Smooth muscle cell (in vitro differentiated cells): ENCODE results near the gene FAM89A. TPM values are rescaled to one million over a fixed set of nuclear protein-coding genes. Genes with fewer than 3 reads are reported as not detected.
"Not testable (repeated sequence)": the region's sequence is repeated elsewhere in the genome, so short reads cannot be mapped to it uniquely, and the experiment has no call there.

ENCODE experiments used
- DNase-seq: peaks from one replicate; lab custom pipeline; 2025; ENCODE audit not compliant: unreplicated experiment; lab: John Stamatoyannopoulos, UW
- H2AFZ ChIP-seq: fragments of 200-600 bp; sonication (generic); 2 replicates; pipeline ENCODE4 v1.6.0; 2016; ENCODE audit warnings: antibody characterized with exemption, low read depth, mild to moderate bottlenecking
- H3F3A ChIP-seq: fragments of 200-600 bp; sonication (generic); 2 replicates; pipeline ENCODE4 v1.6.0; 2017; ENCODE audit warnings: antibody characterized with exemption, low read depth
- H3K27ac ChIP-seq: fragments of 200-600 bp; sonication (generic); 2 replicates; pipeline ENCODE4 v1.5.1; 2016; ENCODE audit warnings: low read depth, mild to moderate bottlenecking
- H3K27me3 ChIP-seq: fragments of 200-600 bp; sonication (generic); 2 replicates; pipeline ENCODE4 v1.6.1; 2016; ENCODE audit warnings: low read depth, mild to moderate bottlenecking
- H3K36me3 ChIP-seq: fragments of 200-600 bp; sonication (generic); 2 replicates; pipeline ENCODE4 v1.5.1; 2016; ENCODE audit warnings: low read depth
- H3K4me1 ChIP-seq: fragments of 200-600 bp; sonication (generic); 2 replicates; pipeline ENCODE4 v1.5.1; 2016; ENCODE audit warnings: low read depth
- H3K4me2 ChIP-seq: fragments of 200-600 bp; sonication (generic); 2 replicates; pipeline ENCODE4 v1.6.0; 2016; ENCODE audit warnings: mild to moderate bottlenecking
- H3K4me3 ChIP-seq: fragments of 200-600 bp; sonication (generic); 2 replicates; pipeline ENCODE4 v1.5.1; 2016; ENCODE audit warnings: mild to moderate bottlenecking
- H3K79me2 ChIP-seq: fragments of 200-600 bp; sonication (generic); 2 replicates; pipeline ENCODE4 v1.6.0; 2016; ENCODE audit warnings: low read depth, mild to moderate bottlenecking
- H3K9ac ChIP-seq: fragments of 200-600 bp; sonication (generic); 2 replicates; pipeline ENCODE4 v1.6.0; 2016; ENCODE audit warnings: low read depth
- H3K9me3 ChIP-seq: fragments of 200-600 bp; sonication (generic); replicated peaks from 2 replicates; pipeline ENCODE4 v1.5.1; 2016; ENCODE audit warnings: low read depth
- H4K20me1 ChIP-seq: fragments of 200-600 bp; sonication (generic); 2 replicates; pipeline ENCODE4 v1.6.0; 2016; ENCODE audit warnings: low read depth
- WGBS: methylation state at CpG from one replicate; pipeline ENCODE4 v1.1.7; 2016; ENCODE audit warnings: low lambda C conversion rate; 5-methylcytosine and 5-hydroxymethylcytosine counted together
- polyA plus RNA-seq: library from polyadenylated mRNA; unstranded; fragments of >200 nt; fragmentation: Nextera tagmentation; extraction: Ambion mirVana; gene quantifications from 2 replicates; pipeline ENCODE4 v1.2.1, GENCODE V29; 2016
- total RNA-seq: library from RNA; depleted of rRNA; stranded (reverse); fragments of >200 nt; gene quantifications from 2 replicates; pipeline ENCODE4 v1.2.3, GENCODE V29; 2014
- TF ChIP-seq, protein P1 (sequence below): fragments of 200-600 bp; sonication (generic); IDR thresholded peaks from 2 replicates; pipeline ENCODE4 v1.5.1; 2017; ENCODE audit warnings: borderline replicate concordance, mild to moderate bottlenecking, antibody characterized with exemption; ENCODE audit not compliant: insufficient read depth, poor library complexity, severe bottlenecking

The FAM89A gene
- total and polyA plus RNA-seq, 2 experiments from 2014 or later = 34.9 to 45.3 TPM

DNA sequence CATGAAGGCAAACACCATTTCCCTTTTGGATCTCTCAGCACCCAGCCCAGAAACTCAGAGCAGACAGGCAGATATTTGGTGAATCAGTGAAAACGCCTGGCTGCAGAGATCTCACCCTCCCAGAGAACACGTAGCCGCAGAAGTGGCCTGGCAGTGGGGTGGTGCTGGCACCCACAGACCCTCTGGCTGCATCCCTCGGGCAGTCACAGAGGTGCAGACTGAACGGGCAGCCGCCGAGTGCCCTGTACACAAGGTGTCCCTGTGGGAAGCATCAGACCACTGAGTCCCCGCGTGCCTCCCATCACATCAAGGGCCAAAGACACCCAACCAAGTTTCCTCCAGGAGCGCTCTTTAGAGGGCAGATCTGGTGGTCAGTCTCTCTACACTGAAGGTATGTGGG lies 12.1 kb downstream of the FAM89A start:
- Histone ChIP-seq H3K27me3 (no peaks in the 10 kb centered on the region), H3K4me2 (peak overlapping the region; percentile 20), H2AFZ (no peak overlapping the region), H3F3A (no peaks in the 10 kb centered on the region), H3K36me3 (no peaks in the 10 kb centered on the region), H3K9ac (no peak overlapping the region), H3K79me2 (peaks cover 46% of the 10 kb centered on the region), H3K27ac (no peak overlapping the region), H3K4me1 (peaks cover 3% of the 10 kb centered on the region), H4K20me1 (peaks cover 85% of the 10 kb centered on the region), H3K4me3 (no peak overlapping the region), H3K9me3 (no peaks in the 10 kb centered on the region)
- TF ChIP-seq, protein P1, sequence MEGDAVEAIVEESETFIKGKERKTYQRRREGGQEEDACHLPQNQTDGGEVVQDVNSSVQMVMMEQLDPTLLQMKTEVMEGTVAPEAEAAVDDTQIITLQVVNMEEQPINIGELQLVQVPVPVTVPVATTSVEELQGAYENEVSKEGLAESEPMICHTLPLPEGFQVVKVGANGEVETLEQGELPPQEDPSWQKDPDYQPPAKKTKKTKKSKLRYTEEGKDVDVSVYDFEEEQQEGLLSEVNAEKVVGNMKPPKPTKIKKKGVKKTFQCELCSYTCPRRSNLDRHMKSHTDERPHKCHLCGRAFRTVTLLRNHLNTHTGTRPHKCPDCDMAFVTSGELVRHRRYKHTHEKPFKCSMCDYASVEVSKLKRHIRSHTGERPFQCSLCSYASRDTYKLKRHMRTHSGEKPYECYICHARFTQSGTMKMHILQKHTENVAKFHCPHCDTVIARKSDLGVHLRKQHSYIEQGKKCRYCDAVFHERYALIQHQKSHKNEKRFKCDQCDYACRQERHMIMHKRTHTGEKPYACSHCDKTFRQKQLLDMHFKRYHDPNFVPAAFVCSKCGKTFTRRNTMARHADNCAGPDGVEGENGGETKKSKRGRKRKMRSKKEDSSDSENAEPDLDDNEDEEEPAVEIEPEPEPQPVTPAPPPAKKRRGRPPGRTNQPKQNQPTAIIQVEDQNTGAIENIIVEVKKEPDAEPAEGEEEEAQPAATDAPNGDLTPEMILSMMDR = no peak
- over 99% methylated on average over 10 of the region's 10 CpGs for WGBS
- DNase-seq = no peak

- Histone ChIP-seq H3F3A (no peaks in the 10 kb centered on the region), H3K4me3 (no peak overlapping the region), H2AFZ (no peak overlapping the region), H3K9me3 (no peaks in the 10 kb centered on the region), H3K27me3 (no peaks in the 10 kb centered on the region), H3K27ac (peak overlapping the region; percentile 10), H3K36me3 (no peaks in the 10 kb centered on the region), H3K4me2 (peak overlapping the region; percentile 20), H3K4me1 (peaks cover 3% of the 10 kb centered on the region), H4K20me1 (peaks cover 79% of the 10 kb centered on the region), H3K79me2 (peaks cover 40% of the 10 kb centered on the region), H3K9ac (no peak overlapping the region)
- WGBS = 52% methylated on average over 23 of the region's 23 CpGs
- TF ChIP-seq, protein P1 = no peak
- DNase-seq = no peak
These were observed 12.7 kb downstream of the FAM89A start for GRCh38 chr1:231027136-231027925.

- Histone ChIP-seq H3K4me1 (peaks cover 3% of the 10 kb centered on the region), H3K79me2 (peaks cover 34% of the 10 kb centered on the region), H3K4me2 (no peak overlapping the region), H3F3A (no peaks in the 10 kb centered on the region), H3K9me3 (no peaks in the 10 kb centered on the region), H3K4me3 (no peak overlapping the region), H3K36me3 (no peaks in the 10 kb centered on the region), H4K20me1 (peaks cover 76% of the 10 kb centered on the region), H3K9ac (no peak overlapping the region), H2AFZ (no peak overlapping the region), H3K27ac (peak overlapping the region; percentile 10), H3K27me3 (no peaks in the 10 kb centered on the region)
- TF ChIP-seq, protein P1 = no peak
- no peak for DNase-seq
- WGBS = 70% methylated on average over 6 of the region's 6 CpGs
These were observed 13.5 kb downstream of the FAM89A start for GRCh38 chr1:231026576-231026975.

DNA sequence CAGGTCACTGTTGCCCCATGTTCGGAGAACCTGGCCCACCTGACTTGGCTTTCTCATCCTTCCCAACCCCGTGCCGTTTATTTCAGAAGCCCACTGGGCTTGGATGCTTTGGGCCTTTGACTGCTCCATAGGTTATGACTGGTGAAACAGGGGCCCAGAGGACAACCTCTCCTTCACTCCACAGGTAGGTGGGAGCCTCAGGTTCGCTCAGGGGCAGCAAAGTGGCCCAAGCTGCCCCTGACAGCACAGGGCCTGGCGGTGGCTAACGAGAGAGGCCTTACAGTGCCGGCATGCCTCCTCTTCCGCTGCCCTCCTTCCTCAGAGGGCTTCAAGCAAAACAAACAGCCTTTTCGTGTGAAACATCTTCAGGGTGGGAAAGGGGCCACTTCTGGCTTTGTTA lies 16.9 kb downstream of the FAM89A start:
- peaks cover 3% of the 10 kb centered on the region for H3K36me3 ChIP-seq

GRCh38 chr1:231022543-231022942 lies 17.5 kb downstream of the FAM89A start:
- not testable (repeated sequence) for H3K9ac ChIP-seq, DNase-seq, H3K9me3 ChIP-seq, H3K27ac ChIP-seq, H3K79me2 ChIP-seq, H3K36me3 ChIP-seq, H3K4me1 ChIP-seq, H3K27me3 ChIP-seq, H3F3A ChIP-seq, H3K4me2 ChIP-seq, H3K4me3 ChIP-seq, H2AFZ ChIP-seq
- H4K20me1 ChIP-seq = peaks cover 59% of the 10 kb centered on the region
- 94% methylated on average over 7 of the region's 7 CpGs for WGBS

More for the DNA sequence above, 16.9 kb downstream of the FAM89A start:
- Histone ChIP-seq H3K4me3 (no peak overlapping the region), H2AFZ (no peak overlapping the region), H3K4me1 (no peaks in the 10 kb centered on the region), H3K9me3 (no peaks in the 10 kb centered on the region), H3K27ac (no peak overlapping the region), H3K9ac (no peak overlapping the region), H3K27me3 (no peaks in the 10 kb centered on the region), H3F3A (no peaks in the 10 kb centered on the region), H3K79me2 (peaks cover 4% of the 10 kb centered on the region), H4K20me1 (peaks cover 65% of the 10 kb centered on the region), H3K4me2 (no peak overlapping the region)
- DNase-seq = no peak
- 95% methylated on average over 9 of the region's 9 CpGs for WGBS
- TF ChIP-seq, protein P1 = no peak
